IMR-90 (cell line): ENCODE results near the gene NLRC3. TPM values are rescaled to one million over a fixed set of nuclear protein-coding genes. Genes with fewer than 3 reads are reported as not detected.

Experiments used
- ATAC-seq: fragments of 200-7000 bp; cut with Tn5 transposase; 2 replicates; pipeline ENCODE4 v1.9.1; 2020; ENCODE audit warnings: low read depth, mild to moderate bottlenecking, moderate library complexity
- BruUV-seq: library from RNA; stranded (reverse); fragments of 400-500 nt; replicated peaks from 2 replicates; lab custom pipeline; 2021; lab: Mats Ljungman, UMichigan
- CTCF ChIA-PET: fragments of 300-600 bp; formaldehyde crosslinking; extraction: SDS; loops from one replicate; lab custom pipeline; 2021; ENCODE audit warnings: antibody characterized with exemption; lab: Yijun Ruan, JAX
- POLR2A ChIA-PET: fragments of 300-600 bp; sonication (Branson Sonifier 250); formaldehyde crosslinking; loops from one replicate; lab custom pipeline; 2022; ENCODE audit warnings: antibody characterized with exemption; ENCODE audit not compliant: unreplicated experiment; lab: Charles Lee
- DNase-seq: peaks from one replicate; pipeline ENCODE4 v3.0.0; 2013
- H2AFZ ChIP-seq: replicated peaks from 2 replicates; pipeline ENCODE3; 2013; ENCODE audit warnings: low read length, mild to moderate bottlenecking; ENCODE audit not compliant: poor library complexity
- H2AK5ac ChIP-seq: 2 replicates; pipeline ENCODE4 v1.6.1; 2013; ENCODE audit warnings: low read depth, low read length, inconsistent platforms
- H2AK9ac ChIP-seq: replicated peaks from 2 replicates; pipeline ENCODE3; 2013; ENCODE audit warnings: mild to moderate bottlenecking, low read depth, low read length, moderate library complexity; ENCODE audit not compliant: poor library complexity
- H2BK120ac ChIP-seq: 2 replicates; pipeline ENCODE4 v1.6.1; 2013; ENCODE audit warnings: low read depth, low read length, inconsistent platforms
- H2BK15ac ChIP-seq: 3 replicates; pipeline ENCODE4 v1.6.1; 2013; ENCODE audit warnings: low read depth, low read length, inconsistent platforms
- H2BK20ac ChIP-seq: 2 replicates; pipeline ENCODE4 v1.6.1; 2013; ENCODE audit warnings: low read depth, mild to moderate bottlenecking, inconsistent platforms, low read length, moderate library complexity
- H2BK5ac ChIP-seq: 2 replicates; pipeline ENCODE4 v1.6.1; 2013; ENCODE audit warnings: mild to moderate bottlenecking, low read depth, low read length, inconsistent platforms; ENCODE audit not compliant: poor library complexity, severe bottlenecking
- H3K14ac ChIP-seq: replicated peaks from 2 replicates; pipeline ENCODE4 v1.6.1; 2013; ENCODE audit warnings: low read depth, low read length, inconsistent platforms
- H3K18ac ChIP-seq: 2 replicates; pipeline ENCODE4 v1.6.1; 2013; ENCODE audit warnings: low read depth, low read length, control low read depth
- H3K23ac ChIP-seq: 2 replicates; pipeline ENCODE4 v1.6.1; 2013; ENCODE audit warnings: low read depth, low read length, inconsistent platforms
- H3K27ac ChIP-seq: 2 replicates; pipeline ENCODE4 v1.5.1; 2013; ENCODE audit warnings: mild to moderate bottlenecking, control low read depth, low read length; ENCODE audit not compliant: insufficient read depth
- H3K27me3 ChIP-seq: 2 replicates; pipeline ENCODE4 v1.6.1; 2013; ENCODE audit warnings: low read length; ENCODE audit not compliant: control insufficient read depth, insufficient read depth
- H3K36me3 ChIP-seq: 2 replicates; pipeline ENCODE4 v1.6.1; 2013; ENCODE audit warnings: low read length, mixed read lengths; ENCODE audit not compliant: control insufficient read depth, insufficient read depth
- H3K4ac ChIP-seq: 2 replicates; pipeline ENCODE4 v1.6.1; 2013; ENCODE audit warnings: low read depth, low read length, inconsistent platforms
- H3K4me1 ChIP-seq: 2 replicates; pipeline ENCODE4 v1.6.1; 2013; ENCODE audit warnings: low read length, mixed read lengths; ENCODE audit not compliant: control insufficient read depth, insufficient read depth
- H3K4me2 ChIP-seq: 2 replicates; pipeline ENCODE4 v1.6.1; 2013; ENCODE audit warnings: low read depth, mild to moderate bottlenecking, control low read depth, low read length, moderate library complexity
- H3K4me3 ChIP-seq: 2 replicates; pipeline ENCODE4 v1.5.1; 2013; ENCODE audit warnings: low read depth, mild to moderate bottlenecking, control low read depth, low read length, moderate library complexity; ENCODE audit not compliant: insufficient read depth
- H3K56ac ChIP-seq: 2 replicates; pipeline ENCODE4 v1.6.1; 2013; ENCODE audit warnings: low read length, inconsistent platforms; ENCODE audit not compliant: insufficient read depth; ENCODE audit errors: extremely low read depth
- H3K79me1 ChIP-seq, 2 experiments: 2 replicates each; pipeline ENCODE4 v1.6.1; 2013; ENCODE audit warnings: low read length in 2 of 2, inconsistent platforms in 1 of 2, low read depth in 1 of 2
- H3K9ac ChIP-seq: 2 replicates; pipeline ENCODE4 v1.6.1; 2013; ENCODE audit warnings: low read depth, low read length, control low read depth
- H3K9me1 ChIP-seq: 2 replicates; pipeline ENCODE4 v1.6.1; 2013; ENCODE audit warnings: low read length, inconsistent platforms; ENCODE audit not compliant: insufficient read depth
- H3K9me3 ChIP-seq: 2 replicates; pipeline ENCODE4 v1.6.1; 2013; ENCODE audit warnings: low read length; ENCODE audit not compliant: control insufficient read depth, insufficient read depth
- H4K20me1 ChIP-seq: 2 replicates; pipeline ENCODE4 v1.6.1; 2013; ENCODE audit warnings: low read length, inconsistent platforms; ENCODE audit not compliant: insufficient read depth
- H4K5ac ChIP-seq: 2 replicates; pipeline ENCODE4 v1.6.1; 2013; ENCODE audit warnings: mild to moderate bottlenecking, low read depth, low read length, control low read depth
- H4K8ac ChIP-seq, 2 experiments: 2 replicates each; pipeline ENCODE4 v1.6.1; 2013; ENCODE audit warnings: low read depth in 2 of 2, low read length in 2 of 2, control low read depth in 1 of 2, inconsistent platforms in 1 of 2
- H4K91ac ChIP-seq: 2 replicates; pipeline ENCODE4 v1.6.1; 2013; ENCODE audit warnings: low read depth, low read length, inconsistent platforms; ENCODE audit not compliant: insufficient read depth
- BHLHE40 ChIP-seq: fragments of 150-350 bp; IDR thresholded peaks from 2 replicates; pipeline ENCODE4 v1.6.1; 2016; ENCODE audit warnings: mild to moderate bottlenecking, low read depth, low read length
- CEBPB ChIP-seq: IDR thresholded peaks from 2 replicates; pipeline ENCODE4 v1.6.1; 2012; ENCODE audit warnings: low read depth, low read length, improper control_type of control experiment
- CHD1 ChIP-seq: IDR thresholded peaks from 2 replicates; pipeline ENCODE4 v1.6.1; 2012; ENCODE audit warnings: low read depth, low read length, improper control_type of control experiment
- FOS ChIP-seq: fragments of 150-350 bp; IDR thresholded peaks from 2 replicates; pipeline ENCODE4 v1.6.1; 2016; ENCODE audit warnings: low read depth, low read length
- MXI1 ChIP-seq: IDR thresholded peaks from 2 replicates; pipeline ENCODE4 v1.6.1; 2012; ENCODE audit warnings: low read depth, mild to moderate bottlenecking, low read length, moderate library complexity, borderline replicate concordance
- NFE2L2 ChIP-seq: fragments of 150-350 bp; IDR thresholded peaks from 2 replicates; pipeline ENCODE4 v1.6.1; 2016; ENCODE audit warnings: low read depth, mild to moderate bottlenecking, low read length
- POLR2A ChIP-seq: IDR thresholded peaks from 2 replicates; pipeline ENCODE4 v1.6.1; 2012; ENCODE audit warnings: mild to moderate bottlenecking, low read depth, low read length
- RCOR1 ChIP-seq: IDR thresholded peaks from 2 replicates; pipeline ENCODE4 v1.6.1; 2012; ENCODE audit warnings: mild to moderate bottlenecking, low read length, improper control_type of control experiment; ENCODE audit not compliant: insufficient replicate concordance
- RFX5 ChIP-seq: IDR thresholded peaks from 2 replicates; pipeline ENCODE4 v1.8.0; 2012; ENCODE audit warnings: low read depth, mild to moderate bottlenecking, low read length, moderate library complexity
- WGBS, 2 experiments: methylation state at CpG; one replicate each; pipeline versions ENCODE4 v1.1.5 to v1.1.7; 2013; ENCODE audit warnings: missing lambda C conversion rate in 2 of 2; ENCODE audit not compliant: insufficient read length in 1 of 2; ENCODE audit errors: extremely low coverage in 2 of 2; 5-methylcytosine and 5-hydroxymethylcytosine counted together
- dilution Hi-C: fragments of 300-500 bp; cut with HindIII; formaldehyde crosslinking; loops from one replicate; pipeline ENCODE4 v1.14.3; 2018; ENCODE audit warnings: low sequenced_read_pairs; ENCODE audit not compliant: unreplicated experiment
- in situ Hi-C: fragments of 300-500 bp; cut with MboI; formaldehyde crosslinking; loops from 3 replicates; pipeline ENCODE4 v1.14.3; 2019; ENCODE audit warnings: low sequenced_read_pairs, inconsistent platforms, mixed read lengths
- intact Hi-C: fragments of 100-400 bp; cut with micrococcal nuclease; formaldehyde crosslinking; loops from 2 replicates; pipeline ENCODE4 v1.10.0; 2022
- polyA plus RNA-seq, 3 experiments: library from polyadenylated mRNA; depleted of rRNA; stranded (reverse); fragments of >200 nt; gene quantifications; 2 replicates each; pipeline ENCODE4 v1.2.3, GENCODE V29; 2012; ENCODE audit warnings: low replicate concordance in 1 of 3
- total RNA-seq: library from RNA; depleted of rRNA; stranded (reverse); fragments of >200 nt; gene quantifications from 2 replicates; pipeline ENCODE4 v1.2.3, GENCODE V29; 2012
- TF ChIP-seq, protein P1 (sequence below): conservative IDR thresholded peaks from 2 replicates; pipeline ENCODE4 v1.5.1; 2012; ENCODE audit warnings: mild to moderate bottlenecking, low read depth, low read length, improper control_type of control experiment
- TF ChIP-seq, protein P2 (sequence below): fragments of 150-350 bp; IDR thresholded peaks from 2 replicates; pipeline ENCODE4 v1.6.1; 2017; ENCODE audit warnings: mild to moderate bottlenecking, antibody characterized with exemption, low read length, low read depth
- TF ChIP-seq, protein P3 (sequence below): fragments of 150-350 bp; IDR thresholded peaks from 2 replicates; pipeline ENCODE4 v1.6.1; 2016; ENCODE audit warnings: low read depth, mild to moderate bottlenecking, low read length, moderate library complexity, borderline replicate concordance

The NLRC3 gene
- total and polyA plus RNA-seq, 2 of the 4 experiments (the other 2 are of a cell fraction) = not detected

DNA sequence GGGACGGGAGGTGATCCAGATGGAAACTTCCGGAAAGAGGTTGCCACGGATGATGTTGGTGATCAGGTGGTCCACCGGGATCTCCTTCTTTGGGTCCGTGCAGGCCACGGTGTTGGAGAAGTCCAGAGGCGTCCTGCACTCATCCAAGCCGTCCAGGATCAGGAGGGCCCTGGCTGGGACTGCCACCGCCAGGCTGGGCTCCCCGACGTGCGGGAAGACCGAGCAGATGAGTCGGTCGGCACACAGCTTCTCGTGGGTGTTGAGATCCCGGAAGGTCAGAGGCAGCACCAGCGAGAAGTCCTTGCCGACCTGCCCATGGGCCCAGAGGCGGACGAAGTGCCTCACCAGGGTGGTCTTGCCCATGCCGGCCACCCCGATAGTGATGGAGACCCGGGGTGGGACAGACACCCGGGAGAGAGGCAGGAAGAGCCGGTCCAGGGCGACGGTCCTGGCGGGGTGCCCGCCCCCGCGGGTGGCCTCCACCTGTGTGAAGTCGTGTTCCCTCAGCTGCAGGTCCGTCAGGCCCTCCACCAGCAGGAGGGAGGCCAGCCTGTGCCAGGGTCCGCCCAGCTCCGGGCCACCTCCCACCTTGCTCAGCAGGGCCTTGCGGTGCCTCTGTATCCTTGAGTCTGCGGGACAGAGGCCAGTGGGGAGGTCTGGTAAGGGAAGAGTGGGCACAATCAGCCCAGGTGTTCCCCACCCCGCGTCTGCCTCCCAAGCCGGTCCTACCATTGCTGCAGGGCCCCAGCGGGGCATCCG, 12.9 kb downstream of the NLRC3 start:
- H2BK15ac ChIP-seq = no peak overlapping the region
- H3K4me1 ChIP-seq = no peaks in the 10 kb centered on the region
- dilution Hi-C loops (no loop called here), intact Hi-C loops (no loop called here), in situ Hi-C loops (no loop called here)
- 90% methylated on average over 20 of the region's 43 CpGs; no CpG with 5 or more reads in 1 of the 2 experiments for WGBS, 2 experiments
- H3K79me1 ChIP-seq = no peaks in the 10 kb centered on the region
- H2BK120ac ChIP-seq = no peak overlapping the region
- no peak overlapping the region for H3K18ac ChIP-seq
- no peak overlapping the region for H3K27ac ChIP-seq
- H3K4ac ChIP-seq = no peak overlapping the region
- no peaks in the 10 kb centered on the region for H3K9me3 ChIP-seq
- no peak overlapping the region for H3K9ac ChIP-seq
- no peak overlapping the region for H3K4me2 ChIP-seq
- no peaks in the 10 kb centered on the region; the same call in 1 of the 2 replicates for H3K27me3 ChIP-seq
- no peak overlapping the region for H2AFZ ChIP-seq
- H3K9me1 ChIP-seq = no peaks in the 10 kb centered on the region
- H3K56ac ChIP-seq = no peak overlapping the region
- H3K4me3 ChIP-seq = no peak overlapping the region
- no peaks in the 10 kb centered on the region for H3K36me3 ChIP-seq
- H4K91ac ChIP-seq = no peak overlapping the region
- H2AK9ac ChIP-seq = no peak overlapping the region
- DNase-seq (no peak), ATAC-seq (no peak)
- ChIA-PET CTCF (no interaction called here), POLR2A (no interaction called here)
- no peak overlapping the region for H4K8ac ChIP-seq
- no peak overlapping the region for H4K5ac ChIP-seq
- no peak overlapping the region for H3K14ac ChIP-seq
- H4K20me1 ChIP-seq = no peaks in the 10 kb centered on the region
- no TSS peak for BruUV-seq
- H2AK5ac ChIP-seq = no peak overlapping the region
- no peak overlapping the region for H3K23ac ChIP-seq
- H2BK5ac ChIP-seq = no peak overlapping the region
- no peak overlapping the region for H2BK20ac ChIP-seq
- TF ChIP-seq NFE2L2 (no peak), POLR2A (no peak), CEBPB (no peak), RCOR1 (no peak), CHD1 (no peak), FOS (no peak), RFX5 (no peak), MXI1 (no peak), BHLHE40 (no peak)
- TF ChIP-seq, protein P1, sequence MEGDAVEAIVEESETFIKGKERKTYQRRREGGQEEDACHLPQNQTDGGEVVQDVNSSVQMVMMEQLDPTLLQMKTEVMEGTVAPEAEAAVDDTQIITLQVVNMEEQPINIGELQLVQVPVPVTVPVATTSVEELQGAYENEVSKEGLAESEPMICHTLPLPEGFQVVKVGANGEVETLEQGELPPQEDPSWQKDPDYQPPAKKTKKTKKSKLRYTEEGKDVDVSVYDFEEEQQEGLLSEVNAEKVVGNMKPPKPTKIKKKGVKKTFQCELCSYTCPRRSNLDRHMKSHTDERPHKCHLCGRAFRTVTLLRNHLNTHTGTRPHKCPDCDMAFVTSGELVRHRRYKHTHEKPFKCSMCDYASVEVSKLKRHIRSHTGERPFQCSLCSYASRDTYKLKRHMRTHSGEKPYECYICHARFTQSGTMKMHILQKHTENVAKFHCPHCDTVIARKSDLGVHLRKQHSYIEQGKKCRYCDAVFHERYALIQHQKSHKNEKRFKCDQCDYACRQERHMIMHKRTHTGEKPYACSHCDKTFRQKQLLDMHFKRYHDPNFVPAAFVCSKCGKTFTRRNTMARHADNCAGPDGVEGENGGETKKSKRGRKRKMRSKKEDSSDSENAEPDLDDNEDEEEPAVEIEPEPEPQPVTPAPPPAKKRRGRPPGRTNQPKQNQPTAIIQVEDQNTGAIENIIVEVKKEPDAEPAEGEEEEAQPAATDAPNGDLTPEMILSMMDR = no peak
- TF ChIP-seq, protein P2, sequence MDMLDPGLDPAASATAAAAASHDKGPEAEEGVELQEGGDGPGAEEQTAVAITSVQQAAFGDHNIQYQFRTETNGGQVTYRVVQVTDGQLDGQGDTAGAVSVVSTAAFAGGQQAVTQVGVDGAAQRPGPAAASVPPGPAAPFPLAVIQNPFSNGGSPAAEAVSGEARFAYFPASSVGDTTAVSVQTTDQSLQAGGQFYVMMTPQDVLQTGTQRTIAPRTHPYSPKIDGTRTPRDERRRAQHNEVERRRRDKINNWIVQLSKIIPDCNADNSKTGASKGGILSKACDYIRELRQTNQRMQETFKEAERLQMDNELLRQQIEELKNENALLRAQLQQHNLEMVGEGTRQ = no peak
- TF ChIP-seq, protein P3, sequence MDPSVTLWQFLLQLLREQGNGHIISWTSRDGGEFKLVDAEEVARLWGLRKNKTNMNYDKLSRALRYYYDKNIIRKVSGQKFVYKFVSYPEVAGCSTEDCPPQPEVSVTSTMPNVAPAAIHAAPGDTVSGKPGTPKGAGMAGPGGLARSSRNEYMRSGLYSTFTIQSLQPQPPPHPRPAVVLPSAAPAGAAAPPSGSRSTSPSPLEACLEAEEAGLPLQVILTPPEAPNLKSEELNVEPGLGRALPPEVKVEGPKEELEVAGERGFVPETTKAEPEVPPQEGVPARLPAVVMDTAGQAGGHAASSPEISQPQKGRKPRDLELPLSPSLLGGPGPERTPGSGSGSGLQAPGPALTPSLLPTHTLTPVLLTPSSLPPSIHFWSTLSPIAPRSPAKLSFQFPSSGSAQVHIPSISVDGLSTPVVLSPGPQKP = no peak
